Activated CD8-positive, alpha-beta memory T cell treated with anti-CD3 and anti-CD28 coated beads, Interleukin-2, amount 50 U/mL, for 48 hours (primary cell): ENCODE results near the gene CDH11.

ENCODE experiments used
- DNase-seq: peaks from one replicate; pipeline ENCODE4 v3.0.0-alpha.2; 2020

The CDH11 gene

DNA sequence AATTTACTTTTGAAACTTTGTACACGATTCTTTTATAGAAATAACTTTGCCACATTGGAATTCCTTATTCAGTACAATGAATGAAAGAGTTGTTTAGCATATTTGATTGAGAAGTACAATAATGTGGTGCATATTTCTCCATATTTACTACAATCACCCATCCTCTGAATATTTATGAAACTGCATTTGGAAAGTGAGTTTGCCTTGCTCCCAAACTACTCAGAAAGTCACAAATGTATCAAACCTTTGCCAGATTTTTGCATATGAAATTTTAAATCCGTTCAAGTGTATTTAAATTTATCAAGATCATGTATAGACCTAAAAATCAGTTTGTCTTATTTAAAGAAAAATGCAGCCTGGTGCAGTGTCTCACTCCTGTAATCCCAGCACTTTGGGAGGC, 148.7 kb downstream of the CDH11 start:
- no peak for DNase-seq

DNA sequence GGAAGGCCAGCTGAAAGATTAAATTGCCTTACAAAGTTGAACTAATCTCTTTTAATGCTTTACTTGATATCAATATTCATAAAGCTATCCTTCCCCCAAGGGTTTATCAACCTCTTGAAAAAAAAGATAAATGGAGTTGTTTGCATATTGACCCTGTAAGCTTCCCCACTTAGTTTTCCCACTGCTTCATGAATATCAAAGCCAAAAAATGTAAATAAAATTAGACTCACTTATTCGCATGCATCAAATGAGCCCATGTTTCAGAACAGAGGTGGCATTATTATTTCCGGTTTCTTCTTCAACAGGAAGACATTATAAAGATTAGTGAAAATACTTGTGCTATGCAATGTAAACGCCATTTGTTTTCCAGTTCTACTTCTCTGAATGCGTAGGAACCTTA, 150.7 kb downstream of the CDH11 start:
- DNase-seq: no peak

DNA sequence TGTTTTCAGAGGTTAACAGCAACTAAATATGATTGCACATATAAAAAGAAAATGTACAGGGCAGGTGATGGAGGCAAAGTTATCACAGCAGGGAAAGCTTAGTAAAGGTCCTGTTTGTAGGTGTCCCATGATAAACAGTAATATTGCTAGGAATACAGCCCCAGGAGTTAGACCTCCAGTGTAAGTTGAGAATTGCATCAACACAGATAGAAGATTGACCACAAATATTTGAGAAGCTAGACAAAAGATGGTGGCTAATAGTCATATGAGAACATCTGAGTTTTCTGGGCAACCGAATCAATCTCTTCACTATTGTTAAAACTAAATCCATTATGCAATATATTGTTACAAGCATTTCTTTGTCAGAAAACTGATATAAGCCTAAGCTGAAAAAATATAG, 152.6 kb downstream of the CDH11 start:
- DNase-seq: no peak

DNA sequence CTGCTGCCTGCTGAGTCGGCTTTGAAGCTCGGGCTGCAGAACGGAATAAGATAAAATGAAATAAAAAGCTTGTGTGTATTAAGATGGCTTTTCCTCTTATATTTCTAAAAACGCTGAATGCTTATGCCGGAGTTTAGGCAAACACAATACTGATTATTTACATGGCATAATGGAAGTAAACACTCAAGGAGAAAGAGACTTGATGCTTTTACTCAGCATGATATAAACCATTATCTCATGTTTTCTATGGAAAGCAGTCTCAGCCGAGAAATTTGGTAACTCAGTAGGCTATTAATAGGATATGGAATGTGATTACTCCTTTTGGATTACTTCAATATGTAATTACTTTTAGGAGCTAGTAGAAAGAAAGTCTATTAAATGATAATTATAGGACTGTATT, 153.3 kb downstream of the CDH11 start:
- DNase-seq: no peak

DNA sequence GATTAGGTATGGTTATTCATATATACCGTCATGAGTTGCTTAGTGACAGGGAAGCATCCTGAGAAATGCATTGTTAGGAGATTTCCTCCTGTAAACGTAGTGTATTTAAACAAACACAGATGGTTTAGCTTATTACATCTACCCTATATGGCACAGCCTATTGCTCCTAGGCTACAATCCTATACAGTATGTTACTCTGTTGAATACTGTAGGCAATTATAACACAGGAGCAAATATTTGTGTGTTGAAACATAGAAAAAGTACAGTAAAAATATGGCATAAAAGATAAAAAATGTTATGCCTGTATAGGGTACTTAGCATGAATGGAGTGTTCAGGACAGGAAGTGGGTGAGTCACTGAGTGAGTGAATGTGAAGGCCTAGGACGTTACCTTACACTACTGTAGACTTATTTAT, 157.7 kb downstream of the CDH11 start:
- DNase-seq: no peak

DNA sequence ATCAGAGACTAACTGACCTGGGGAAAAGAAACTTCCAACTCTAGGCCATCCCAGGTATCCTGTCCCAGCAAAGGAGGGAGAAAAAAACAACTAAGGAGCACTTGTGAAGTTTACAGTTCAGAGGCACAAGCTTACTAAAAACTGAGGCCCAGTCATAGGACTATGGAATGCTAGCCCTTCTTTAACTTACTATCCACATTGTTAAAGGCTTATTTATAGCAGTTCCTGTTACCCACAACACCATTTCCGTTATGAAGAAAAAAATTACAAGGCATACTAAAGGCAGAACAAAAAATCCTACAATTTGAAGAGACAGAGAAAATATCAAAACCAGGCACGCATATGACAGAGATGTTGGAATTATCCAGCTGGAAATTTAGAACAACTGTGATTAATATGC, 159.1 kb downstream of the CDH11 start:
- no peak for DNase-seq

DNA sequence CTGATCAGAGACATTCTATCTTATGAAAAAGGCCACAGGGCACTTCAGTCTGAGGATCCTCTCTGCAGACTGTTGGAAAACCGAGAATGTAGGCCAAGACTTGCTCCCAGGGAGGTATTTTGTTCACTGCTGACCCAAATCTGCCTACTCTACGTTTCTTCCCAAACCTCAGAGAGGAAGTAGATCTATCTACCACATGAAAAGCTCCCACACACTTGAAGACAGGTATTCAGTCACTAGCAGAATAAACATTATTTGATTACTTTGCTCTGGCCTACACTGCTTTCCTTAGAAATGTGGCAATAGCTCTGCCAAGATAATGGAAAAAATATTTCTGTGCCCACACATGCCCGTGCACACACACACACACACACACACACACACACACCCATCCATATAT, 164.6 kb downstream of the CDH11 start:
- DNase-seq: no peak

DNA sequence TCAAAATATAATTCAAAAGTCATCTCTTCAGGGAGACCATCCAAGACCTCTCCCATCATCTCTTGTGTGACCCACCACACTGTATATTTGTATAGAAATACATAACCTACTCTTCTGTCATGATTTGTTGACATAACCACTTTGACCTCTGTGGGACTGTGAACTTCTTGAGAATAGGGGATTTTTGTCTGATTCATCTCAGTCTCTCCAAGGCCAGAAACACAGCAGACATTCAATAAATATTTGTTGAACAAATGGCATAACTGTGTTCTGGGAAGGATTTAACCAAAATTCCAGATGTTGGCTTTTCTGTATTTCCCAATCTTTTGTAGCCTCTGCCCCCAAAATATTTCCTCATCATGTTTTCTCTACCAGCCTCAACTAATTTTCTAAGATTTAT, 169.7 kb downstream of the CDH11 start:
- no peak for DNase-seq

DNA sequence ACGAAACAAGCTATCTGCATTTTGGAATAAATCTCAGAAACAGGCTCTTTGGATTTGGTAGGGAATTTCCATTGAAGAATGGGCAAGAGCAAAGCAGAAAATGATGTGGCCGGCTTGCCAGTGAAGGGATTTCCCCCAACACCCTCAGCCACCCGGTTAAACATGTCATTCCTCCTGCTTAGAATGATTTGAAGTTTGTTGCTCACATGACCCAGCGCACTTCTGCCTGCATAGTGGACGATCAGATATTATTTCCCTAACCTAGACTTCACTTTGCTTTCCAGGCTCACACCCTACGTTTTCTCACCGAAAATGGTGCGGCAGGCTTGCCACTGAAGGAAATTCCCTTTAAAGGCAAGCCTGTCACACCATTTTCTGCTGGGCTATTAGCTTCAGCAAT, 170.7 kb downstream of the CDH11 start:
- no peak for DNase-seq

DNA sequence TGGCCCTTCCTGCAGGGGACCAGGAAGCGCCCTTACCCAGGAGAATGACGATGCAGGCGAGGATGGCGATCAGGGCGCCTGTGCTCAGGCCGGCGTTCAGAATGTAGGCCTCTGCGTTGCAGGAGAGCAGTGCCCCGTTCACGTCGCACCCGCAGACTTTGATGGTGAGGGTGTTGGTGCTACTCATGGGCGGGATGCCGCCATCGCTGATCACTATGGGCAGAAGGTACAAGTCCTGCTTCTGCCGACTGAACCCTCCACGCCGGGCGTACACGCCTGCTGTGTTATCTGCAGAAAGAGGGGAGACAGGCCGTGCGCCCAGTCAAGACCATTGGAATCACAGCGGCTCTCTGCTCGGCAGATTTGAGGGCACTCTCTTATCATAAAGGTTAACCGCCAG, 171.1 kb downstream of the CDH11 start:
- no peak for DNase-seq

DNA sequence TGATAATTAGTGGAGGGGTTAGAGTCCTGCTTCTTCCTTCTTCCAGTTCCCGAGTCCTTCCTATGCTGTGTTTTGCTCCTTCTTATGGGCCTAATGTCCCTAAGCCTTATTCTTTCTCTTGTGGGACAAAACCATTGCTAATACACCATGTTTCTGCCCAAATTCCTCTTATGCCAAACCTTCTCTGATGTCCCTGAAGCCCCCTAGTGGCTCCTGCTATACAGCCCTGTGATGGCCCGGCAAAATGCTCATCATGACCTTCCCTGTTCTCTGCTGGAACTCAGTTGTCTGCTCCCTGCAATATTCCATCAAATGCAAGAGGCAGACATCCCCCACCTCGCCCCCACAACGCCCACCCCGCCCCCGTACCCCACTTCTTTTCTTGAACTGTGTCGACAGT, 171.6 kb downstream of the CDH11 start:
- DNase-seq: no peak

DNA sequence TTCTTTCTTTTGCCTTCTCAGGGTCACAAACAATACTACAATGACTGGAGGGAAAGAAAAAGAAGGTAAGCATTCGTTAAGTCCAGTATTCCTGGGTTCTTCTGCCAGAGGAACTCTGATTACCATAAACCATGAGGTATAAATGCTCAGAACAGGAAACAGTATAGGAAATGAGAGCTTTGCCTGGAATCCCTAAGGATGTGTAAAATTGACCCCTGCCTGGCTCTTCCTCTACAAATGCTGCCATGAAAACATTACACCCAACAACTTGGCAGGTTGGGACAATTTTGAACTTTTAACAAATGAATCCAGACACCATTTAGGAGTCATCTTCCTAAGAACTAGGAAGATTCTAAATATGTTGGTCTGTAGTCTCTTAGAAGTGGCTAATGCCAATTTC, 173.8 kb downstream of the CDH11 start:
- DNase-seq: no peak

DNA sequence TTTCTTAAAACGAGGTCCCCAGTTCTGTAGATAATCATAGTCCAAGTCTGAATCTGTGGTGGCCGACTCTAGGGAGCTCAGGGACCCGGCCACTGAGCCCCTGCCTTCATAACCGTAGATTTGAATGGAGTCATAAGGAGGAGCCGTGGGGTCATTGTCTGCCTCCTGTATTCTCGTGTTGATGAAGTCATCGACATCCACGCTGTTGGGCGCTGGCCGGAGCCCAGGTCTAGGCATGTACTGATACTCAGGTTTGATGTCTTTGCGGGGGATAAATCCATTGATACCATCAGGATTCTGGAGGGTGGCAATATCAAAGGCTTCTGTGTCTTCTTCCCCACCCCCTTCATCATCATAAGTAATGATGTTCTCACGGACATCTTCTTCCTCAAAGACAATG, 174.2 kb downstream of the CDH11 start:
- no peak for DNase-seq

DNA sequence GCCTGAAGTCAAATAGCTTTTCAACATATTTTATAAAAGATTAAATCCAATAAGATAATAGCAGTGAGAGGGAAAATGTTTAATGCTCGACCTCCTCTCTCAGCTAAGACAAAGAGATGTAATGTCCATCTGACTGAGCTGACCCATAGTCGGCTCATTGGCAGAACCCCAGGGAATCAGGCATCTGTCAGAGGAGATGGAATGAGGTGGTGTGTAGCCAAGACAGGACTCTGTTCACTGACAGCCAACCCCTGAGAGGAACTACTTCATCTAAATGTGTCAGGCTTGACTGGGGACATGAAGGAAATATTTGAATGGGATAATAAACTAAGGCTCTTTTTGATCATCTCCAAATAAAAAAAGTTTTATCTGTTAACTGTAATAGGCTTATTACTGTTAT, 188.0 kb downstream of the CDH11 start:
- DNase-seq: no peak

DNA sequence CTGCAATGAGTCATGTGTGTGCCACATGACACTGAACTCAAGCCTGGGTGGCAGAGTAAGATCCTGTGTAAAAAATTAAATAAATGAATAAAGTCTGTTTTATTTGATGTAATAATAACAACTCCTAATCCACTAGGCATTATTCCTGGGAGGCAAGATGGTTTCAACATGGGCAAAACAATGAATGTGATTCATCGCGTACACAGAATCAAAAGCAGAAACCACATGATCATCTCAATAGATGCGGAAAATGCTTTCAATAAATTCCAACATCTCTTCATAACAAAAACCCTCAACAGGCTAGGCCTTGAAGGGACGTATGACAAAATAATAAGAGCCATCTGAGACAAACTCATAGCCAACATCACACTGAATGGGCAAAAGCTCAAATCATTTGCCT, 195.4 kb downstream of the CDH11 start:
- DNase-seq: no peak

DNA sequence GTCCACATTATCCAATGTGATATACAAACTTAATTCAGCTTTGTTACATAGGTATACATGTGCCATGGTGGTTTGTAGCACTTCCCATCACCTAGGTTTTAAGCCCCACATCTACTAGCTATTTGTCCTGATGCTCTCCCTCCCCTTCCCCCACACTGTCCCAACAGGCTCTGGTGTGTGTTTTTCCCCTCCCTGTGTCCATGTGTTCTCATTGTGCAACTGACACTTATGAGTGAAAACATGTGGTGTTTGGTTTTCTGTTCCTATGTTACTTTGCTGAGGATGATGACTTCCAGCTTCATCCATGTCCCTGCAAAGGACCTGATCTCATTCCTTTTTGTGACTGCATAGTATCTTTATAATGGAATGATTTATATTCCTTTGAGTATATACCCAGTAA, 196.7 kb downstream of the CDH11 start:
- no peak for DNase-seq

DNA sequence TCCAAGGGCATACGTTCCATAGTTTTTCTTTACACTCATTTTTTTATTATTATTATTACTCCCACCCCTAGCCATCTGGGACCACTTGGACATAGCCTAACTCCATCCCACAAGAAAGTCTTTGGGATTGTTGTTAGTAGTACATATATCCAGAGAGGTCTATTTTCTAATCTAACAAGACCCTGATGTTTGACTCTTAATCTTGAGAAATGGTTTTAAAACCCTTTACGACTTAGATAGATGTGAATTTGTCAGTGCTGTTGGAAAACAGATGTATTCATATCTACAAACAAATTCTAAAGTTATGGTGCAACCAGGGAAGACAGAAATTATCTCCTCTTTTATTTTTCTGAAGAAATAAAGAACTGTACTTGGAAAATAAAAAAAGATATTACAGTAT, 197.8 kb downstream of the CDH11 start:
- DNase-seq: no peak

DNA sequence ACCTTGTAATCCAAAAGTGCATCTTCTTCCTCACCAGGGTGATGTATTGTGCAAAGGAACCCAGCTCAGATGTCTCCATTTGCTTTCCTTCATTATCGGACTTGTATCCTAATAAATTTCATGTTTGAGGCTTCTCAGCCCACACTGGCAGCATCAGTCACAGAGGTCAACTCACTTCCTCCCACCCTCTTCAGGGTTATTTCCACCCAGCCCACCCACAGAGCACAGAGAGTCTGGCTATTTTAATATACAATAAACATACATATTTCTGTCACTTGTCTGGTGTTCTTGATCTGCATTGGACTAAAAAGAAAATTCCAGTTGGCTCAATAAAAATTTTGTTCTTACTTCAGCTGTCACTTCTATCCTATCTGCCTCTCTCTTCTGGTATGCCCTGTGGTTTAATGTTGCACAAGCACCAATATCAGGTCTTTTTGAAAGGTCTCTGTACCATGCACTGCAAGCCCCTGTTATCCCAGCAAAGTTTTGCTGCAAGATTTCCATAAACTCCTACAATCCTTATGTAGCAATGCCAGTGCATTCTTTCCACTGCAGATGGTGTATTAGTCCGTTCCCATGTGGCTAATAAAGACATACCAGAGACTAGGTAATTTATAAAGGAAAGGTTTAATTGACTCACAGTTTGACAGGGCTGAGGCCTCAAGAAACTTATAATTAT, 201.8 kb downstream of the CDH11 start:
- no peak for DNase-seq

DNA sequence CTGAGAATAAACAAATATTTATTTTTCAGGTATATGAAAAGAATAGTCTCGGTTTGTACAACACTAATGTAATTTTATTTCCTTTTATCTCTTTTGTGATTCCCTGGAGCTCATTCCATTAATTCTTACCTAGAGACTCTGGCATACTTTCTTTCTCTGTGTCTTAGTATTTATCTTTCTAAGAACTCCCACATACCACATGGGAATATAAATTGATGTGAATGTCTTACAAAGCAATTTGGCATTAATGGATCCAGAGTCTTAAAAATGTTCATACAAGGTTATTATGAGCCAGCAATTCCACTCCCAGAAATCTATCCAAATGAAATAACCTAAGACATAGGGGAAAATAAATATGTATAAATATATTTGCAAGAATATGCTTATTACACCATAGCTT, 202.7 kb downstream of the CDH11 start:
- no peak for DNase-seq

DNA sequence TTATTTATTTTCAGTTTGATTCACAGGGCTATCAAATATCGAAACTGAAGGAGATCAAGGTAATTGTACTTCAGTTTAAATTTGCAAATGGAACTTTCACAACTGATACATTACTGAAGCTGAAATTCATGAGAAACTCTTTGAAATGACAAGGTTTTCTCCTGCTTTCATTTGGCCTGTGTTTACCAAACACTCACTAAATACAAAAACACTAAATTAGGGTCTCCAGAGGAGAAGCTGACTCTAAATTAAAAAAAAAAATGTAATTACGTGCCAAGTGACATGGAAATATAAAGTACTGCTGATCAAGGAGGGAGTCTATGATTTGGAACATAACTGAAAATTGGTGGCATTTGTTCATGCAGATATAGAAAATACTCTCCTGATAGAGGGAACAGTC, 205.8 kb downstream of the CDH11 start:
- DNase-seq: no peak

DNA sequence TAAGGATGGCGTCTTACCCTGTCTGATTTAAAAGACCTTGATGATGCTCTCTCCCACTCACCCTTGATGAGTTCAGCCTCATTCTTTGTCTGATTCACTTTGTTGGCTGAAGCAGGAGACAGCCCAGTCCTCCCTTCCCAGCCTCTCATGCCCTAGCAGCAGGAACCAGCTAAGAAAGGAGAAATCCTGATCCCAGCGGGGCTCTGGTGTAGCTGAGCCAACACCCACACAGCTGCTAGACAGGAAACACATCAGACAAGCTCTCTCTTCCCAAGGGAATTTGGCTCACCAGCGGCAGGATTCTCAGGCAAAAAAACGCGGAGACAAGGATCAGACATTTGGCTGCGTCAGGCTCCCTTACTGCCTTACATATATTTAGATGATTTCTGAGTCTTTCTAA, 211.5 kb downstream of the CDH11 start:
- no peak for DNase-seq

DNA sequence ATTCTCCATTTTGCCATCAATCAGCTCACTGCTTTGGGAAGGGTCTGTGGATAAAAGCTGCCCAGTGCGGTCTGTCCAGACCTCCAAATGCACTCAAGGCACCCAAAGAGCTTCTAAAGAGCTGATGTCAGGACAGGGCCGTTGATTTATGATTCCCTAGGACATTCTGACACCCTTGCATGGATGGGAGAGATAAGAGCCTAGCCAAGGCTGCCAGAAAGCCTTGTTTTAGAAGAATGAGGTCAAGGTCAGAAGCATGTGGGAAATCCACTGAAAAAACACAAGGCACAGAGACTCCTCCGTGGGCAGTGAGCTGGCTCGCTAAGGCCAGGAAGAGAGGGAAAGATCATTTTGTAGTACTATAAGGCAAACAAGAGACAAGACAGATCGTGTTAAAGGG, 214.0 kb downstream of the CDH11 start:
- DNase-seq: no peak

DNA sequence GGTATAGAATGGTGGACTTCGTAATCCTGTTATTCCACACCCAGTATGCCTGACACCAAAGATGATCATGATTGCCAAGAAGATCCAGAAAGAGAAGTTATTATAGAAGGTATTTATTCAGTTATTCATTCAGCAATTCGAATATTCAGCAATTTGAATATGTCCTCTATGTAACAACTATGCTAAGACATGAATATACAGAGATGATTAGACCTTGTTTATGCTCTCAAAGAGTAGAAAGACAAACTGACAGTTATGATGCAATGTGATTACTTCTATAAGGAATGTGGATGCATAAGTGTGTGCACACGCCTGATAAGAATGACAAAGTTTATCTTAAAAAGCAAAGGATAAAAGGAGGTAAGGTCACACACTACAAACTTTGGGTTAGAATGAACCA, 218.1 kb downstream of the CDH11 start:
- DNase-seq: no peak

DNA sequence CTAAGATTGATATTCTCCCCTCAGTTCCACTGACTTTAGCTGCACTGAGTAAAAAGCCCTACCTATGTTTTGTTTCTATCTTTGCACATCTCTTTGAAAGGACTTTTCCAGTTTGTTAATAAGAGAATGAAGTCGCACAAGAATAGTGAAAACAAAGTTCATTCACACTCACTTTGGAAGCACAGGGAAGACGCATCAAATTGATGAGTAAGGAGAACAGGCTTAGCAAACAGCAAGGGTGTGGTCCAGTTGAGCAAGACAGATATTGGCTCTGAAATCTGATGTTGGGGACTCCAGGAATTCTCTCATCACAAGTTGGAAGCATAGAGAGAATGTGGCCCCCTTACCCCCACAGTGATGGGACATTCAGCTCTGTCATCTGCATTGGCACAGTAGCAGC, 221.3 kb downstream of the CDH11 start:
- DNase-seq: no peak

DNA sequence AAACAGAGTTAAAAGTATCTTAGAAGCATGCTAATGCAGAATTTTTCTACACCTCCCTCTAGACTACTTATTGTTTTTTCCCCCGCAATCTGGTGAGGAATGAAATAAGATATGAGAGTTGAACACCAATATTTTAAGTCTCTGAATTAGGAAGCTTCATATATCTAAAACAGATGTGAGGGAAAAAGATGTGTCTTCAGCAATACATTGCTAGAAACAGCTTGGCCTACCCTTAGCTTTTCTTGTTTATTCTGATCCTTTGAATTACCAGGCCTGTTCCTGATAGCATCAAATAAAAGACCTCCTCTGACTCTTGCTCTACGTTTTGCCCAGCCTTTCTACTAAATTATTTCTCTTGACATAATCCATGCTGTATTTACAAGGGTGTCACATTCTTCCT, 221.8 kb downstream of the CDH11 start:
- no peak for DNase-seq

DNA sequence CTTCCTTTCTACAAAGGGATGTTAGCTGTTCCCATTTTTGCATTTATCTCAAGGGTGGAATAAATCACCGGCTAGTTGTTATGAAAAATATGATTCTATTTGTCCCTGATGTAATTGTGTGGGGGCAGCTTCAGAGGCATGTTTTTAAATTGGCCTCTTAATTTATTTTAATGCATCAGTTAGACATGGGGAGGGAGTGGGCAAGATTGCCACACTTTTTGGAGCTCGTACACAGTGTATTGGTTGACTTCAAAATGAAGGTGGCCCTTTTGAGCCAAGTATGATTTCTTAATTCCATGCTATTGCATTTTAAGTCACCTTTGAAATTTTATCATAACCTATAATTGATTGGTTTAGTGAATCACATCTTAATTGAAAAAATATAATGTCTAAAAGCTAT, 223.7 kb downstream of the CDH11 start:
- DNase-seq: no peak
